ENCODE results near the gene GAS6. TPM values are rescaled to one million over a fixed set of nuclear protein-coding genes. Genes with fewer than 3 reads are reported as not detected.

GAS6 gene
- total and polyA plus RNA-seq, 11 donors: 96.7 to 438 (median 183) TPM

- Histone ChIP-seq H3K36me3 (peaks cover 4 to 63% (median 56%) of the 10 kb centered on the region in 9 donors), H3K27me3 (no peaks in the 10 kb centered on the region), H3K9me3 (no peaks in the 10 kb centered on the region), H3K27ac (peak overlapping the region in 1 of 12 donors; percentile 88), H3K4me3 (no peak overlapping the region), H3K4me1 (peaks cover 19 to 46% (median 41%) of the 10 kb centered on the region in 12 donors)
- WGBS, 4 donors: 91 to 94% (median 93%) methylated on average over 22 to 45 of the region's 45 CpGs
- TF ChIP-seq POLR2A (IDR thresholded peaks at IDR 0.05) (no peak), CTCF (IDR thresholded peaks at IDR 0.05) (no peak)
- DNase-seq (peak in 1 of 5 donors; percentile 60), ATAC-seq (no peak)
- intact Hi-C loops (cut with DNase I): loop anchor here in 3 of 10 donors (5.0 kb wide), 1 partner anchor 39 kb away; the partner anchor contains the start of gene GAS6 (in 3 of the 3)
These were observed 40.7 kb downstream of the GAS6 start for GRCh38 chr13:113822956-113823744.

DNA sequence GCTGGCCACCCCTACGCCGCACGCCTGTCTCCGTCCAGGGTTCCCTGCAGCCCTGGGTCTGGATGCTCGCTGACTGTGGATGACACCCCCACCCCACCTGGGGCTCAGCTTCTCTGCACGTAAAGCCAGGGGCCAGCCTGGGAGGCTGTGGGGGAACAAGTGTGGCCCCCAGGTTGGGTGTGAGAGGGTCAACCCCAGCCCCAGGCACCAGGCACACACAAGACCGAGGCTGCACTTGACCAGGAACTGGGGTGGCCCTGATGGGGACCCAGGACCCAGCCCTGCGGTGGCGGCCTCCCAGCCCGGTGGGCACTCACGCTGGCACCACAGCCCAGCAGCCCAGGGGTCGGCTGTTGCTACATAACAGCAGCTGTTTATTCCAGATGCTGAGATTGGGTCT is 41.6 kb downstream of the GAS6 start:
- no peaks in the 10 kb centered on the region for H3K27me3 ChIP-seq
- H3K4me1 ChIP-seq: peaks cover 19 to 55% (median 48%) of the 10 kb centered on the region in 12 donors
- no peak for ATAC-seq
- H3K4me3 ChIP-seq: no peak overlapping the region
- intact Hi-C loops (cut with DNase I): loop anchor here in 3 of 10 donors (5.0 kb wide), 1 partner anchor 40 kb away; the partner anchor contains the start of gene GAS6 (in 3 of the 3)
- peak in 1 of 5 donors; percentile 65 for DNase-seq
- H3K27ac ChIP-seq: peak overlapping the region in 6 of 12 donors; percentile 65 to 89 (median 87)
- TF ChIP-seq POLR2A (IDR thresholded peaks at IDR 0.05) (no peak), CTCF (IDR thresholded peaks at IDR 0.05) (no peak)
- peaks cover 4 to 54% (median 47%) of the 10 kb centered on the region in 9 donors for H3K36me3 ChIP-seq
- H3K9me3 ChIP-seq: no peaks in the 10 kb centered on the region
- 94 to 100% (median 97%) methylated on average over 2 to 12 of the region's 12 CpGs for WGBS, 4 donors

GRCh38 chr13:113821847-113822246 is 42.0 kb downstream of the GAS6 start:
- Histone ChIP-seq H3K27me3 (no peaks in the 10 kb centered on the region), H3K27ac (peak overlapping the region; percentile 5 to 89 (median 83)), H3K4me1 (peaks cover 19 to 59% (median 50%) of the 10 kb centered on the region in 12 donors), H3K4me3 (peak overlapping the region in 3 of 12 donors; percentile 22 to 27 (median 22)), H3K9me3 (no peaks in the 10 kb centered on the region), H3K36me3 (peaks cover 4 to 50% (median 43%) of the 10 kb centered on the region in 9 donors)
- 91 to 93% (median 92%) methylated on average over 13 to 24 of the region's 24 CpGs for WGBS, 4 donors
- ATAC-seq: no peak
- DNase-seq: peak in 2 of 5 donors; percentile 54 to 71
- intact Hi-C loops (cut with DNase I): loop anchor here in 6 of 10 donors (1.0 to 5.0 kb wide), 4 partner anchors 15 to 41 kb away; partner anchors contain the start of gene GAS6 (in 3 of the 6)
- no peak for TF ChIP-seq CTCF (IDR thresholded peaks at IDR 0.05)
- no peak for TF ChIP-seq POLR2A (IDR thresholded peaks at IDR 0.05)
